NCI-H345 treated with DMSO at 0.1 percent for 48 hours (cell line): ENCODE measurements around the gene CISD1.

ENCODE experiments used
- DNase-seq: peaks from one replicate; lab custom pipeline; 2025; ENCODE audit not compliant: unreplicated experiment; lab: John Stamatoyannopoulos, UW

Gene CISD1

DNA sequence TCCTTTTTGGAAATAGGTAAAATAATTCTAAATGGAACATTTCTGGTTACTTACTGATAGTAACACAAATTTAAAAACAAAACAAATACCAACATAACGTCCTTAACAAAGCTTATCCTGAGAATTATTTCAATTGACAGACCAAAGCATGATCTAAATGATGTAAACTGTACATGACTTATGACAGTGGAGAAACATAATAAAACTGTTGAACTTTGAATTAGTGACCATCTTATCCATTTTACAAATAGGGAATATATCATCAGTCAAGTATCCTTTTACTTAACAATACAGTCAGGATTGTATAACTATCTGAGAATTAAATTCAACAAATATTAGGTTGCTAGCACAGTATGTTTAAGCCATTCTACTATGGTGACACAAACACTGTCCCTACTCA, 3.7 kb upstream of the CISD1 start:
- no peak for DNase-seq

DNA sequence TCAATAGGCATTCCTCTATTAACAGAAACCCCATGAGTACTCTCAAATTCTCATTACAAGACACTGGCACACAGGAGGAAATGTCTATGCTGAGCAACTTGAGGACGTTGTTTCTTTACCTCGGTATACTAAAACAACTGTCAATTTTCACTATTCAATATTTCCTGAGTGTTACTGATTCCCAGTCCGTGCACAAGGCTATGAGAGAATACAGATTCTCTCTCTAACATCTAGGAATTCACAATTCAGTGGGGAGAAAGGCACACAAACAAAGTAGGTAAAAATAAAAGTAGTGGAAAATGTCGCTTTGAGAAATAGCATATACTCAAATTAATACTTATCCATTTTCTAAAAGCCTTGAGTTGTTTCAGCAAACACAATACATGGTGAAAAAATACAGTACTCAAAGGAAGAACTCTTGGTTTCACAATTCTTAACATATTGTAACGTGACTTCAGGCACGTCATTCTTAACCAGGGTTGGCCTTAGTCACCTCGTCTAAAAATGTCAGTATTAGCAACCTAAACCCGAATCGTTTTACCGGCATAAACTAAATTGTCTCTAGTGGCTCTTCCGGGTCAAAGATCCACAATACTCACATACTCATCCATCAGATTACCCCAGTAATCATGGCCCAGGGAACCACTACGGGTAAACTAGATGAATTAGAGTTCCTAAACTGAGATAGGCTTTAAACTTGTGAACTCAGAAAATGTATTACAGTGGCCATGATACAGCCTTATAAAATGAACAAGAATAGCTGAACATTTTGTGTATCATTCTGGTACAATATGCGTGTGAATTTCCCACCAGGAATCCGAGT, 2.7 kb upstream of the CISD1 start:
- DNase-seq, result no peak

DNA sequence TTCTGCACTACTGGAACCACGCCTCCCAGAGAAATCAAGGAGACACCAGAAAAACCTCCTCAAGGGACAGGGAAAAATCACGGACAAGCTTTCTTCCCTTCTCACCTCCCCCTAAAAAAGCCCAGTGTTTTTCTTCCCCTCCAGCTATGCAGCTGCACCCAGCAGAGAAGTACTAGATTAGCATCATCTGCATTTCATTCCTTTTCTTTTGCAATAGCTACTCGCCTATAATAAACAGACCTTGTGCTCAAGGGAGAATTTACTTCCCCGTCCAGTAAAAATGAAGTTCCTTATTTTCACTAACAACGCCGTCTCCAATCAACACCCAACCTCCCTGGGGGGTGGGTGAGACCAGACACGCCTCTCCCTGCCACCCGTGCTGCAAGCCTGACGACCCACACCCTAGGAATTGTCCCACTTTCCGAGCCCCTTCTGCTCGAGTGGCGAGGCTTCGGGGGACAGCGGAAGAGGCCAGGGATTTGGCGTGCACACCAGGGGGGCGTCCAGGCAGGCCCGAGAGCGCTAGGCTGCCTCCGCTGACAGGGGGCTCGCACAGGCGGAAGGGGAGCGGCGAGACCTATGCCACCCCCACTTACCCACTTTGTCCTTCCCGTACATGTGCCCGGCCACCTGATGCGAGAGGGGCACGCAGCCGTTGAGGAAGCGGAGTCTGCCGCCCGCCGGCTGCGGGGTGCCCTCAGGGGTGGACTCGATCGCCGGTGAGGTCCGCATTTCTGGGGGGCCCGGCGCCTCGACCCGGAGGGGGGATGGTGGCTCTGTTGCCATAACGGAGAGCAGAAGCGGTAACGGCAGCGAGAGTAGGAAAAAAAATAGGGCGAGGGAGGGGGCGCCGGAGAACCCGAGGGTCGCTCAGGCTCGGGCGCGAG, 1.9 kb upstream of the CISD1 start:
- no peak for DNase-seq

DNA sequence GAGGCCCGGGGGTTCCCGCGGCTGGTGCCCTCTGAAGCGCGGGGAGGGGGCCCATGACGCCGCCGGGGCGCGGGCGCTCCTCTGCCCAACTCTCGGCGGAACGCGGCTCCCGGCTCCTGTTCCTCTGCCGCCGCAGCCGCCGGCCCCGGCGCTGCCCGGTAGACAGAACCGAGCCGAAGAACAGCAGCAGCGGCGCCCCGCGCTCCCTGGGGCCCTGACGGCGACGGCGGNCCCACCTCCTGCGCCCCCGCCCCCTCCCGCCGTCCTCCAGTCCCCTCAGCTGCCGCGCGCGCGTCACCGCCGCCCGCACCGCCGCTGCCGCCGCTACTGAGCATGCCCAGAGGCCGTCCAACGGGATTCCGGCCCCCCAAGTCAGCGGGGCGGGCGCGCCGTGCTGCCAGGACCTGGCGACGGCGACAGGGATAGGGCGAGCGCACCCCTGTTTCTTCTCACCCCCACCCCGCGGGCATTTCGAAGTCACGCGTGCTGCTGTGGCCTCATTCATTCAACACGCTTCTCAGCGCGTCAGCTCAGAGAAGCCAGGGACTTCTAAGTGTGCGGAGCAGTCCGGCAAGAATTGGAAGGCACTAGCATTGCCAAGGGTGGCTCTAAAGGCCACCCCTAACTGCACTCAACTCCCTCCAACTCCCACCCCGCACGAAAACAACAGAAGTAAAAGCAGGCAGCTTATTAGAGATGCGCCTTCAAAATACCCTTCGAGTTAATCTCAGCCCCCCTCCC, 1.1 kb upstream of the CISD1 start, which contains the start of gene IPMK:
Gene IPMK, minus strand, starts transcription at position 182 of the 741 bp plus-strand sequence. CDS start 283 bp downstream, outside the sequence.
- DNase-seq, result peak; percentile 65

DNA sequence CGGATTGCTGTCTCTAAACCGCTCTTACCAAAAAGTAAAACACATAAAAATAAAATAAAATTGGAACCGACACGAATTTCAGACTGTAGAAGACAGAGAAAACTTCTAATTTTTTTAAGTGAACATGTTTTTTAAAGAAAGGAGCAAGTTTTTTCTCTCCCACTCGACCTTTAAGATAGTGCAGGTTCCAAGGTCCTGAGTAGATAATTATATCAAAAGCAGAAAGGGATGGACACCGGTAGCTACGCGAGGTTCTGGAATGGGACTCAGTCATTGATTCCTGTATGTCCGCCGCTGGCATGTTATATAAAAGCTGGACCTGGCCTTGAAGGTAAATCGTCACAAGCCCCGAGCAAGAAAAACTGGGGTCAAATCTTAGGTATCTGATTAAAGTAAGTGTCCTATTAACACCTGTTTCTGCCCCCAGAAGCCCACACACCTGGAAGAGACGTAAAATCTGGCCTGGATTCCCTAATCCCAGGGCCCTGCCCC, 462 bp upstream of the CISD1 start:
- no peak for DNase-seq

DNA sequence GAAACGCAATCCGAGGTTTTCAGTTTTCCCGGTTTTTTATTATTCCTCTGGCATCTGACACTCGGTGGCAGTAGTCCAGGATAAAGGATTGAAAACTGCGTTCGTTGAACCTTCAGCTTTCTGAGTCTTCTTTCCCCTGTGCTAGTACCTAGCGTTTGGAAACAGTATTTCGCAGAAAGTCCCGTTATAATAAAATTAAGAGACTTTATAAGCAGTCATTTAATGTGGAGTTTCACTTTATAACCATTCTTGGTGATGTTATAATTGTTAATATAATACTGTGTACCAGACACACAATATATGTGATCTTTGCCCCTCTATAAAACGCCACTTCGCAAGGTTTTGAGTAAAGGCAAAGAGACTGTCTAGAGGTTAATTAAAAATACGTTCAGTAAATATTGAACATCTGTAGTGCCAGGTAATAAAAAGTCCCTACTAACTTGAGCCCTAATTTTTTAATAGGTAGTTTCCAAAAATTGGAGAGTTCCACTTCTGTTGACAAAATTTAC, 874 bp downstream of the CISD1 start:
- DNase-seq, result no peak

DNA sequence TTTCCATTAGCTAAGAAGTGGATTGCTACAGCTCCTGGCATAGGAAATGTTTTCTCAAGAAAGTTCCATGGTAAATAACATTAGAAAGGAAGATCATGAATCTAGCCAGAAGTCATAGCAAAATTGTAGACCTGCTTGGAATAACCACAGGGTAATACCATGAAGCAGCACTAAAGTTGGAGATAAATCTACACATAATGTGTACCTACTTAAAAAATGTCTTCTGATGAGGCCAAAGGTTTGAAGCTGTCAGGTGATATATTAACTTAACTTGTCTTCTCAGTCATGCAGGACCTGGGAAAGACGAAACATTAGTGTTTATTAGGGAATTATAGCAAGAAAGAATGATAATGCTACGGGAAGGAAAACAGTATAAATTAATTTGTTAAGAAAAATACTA, 6.3 kb downstream of the CISD1 start:
- DNase-seq, result no peak

DNA sequence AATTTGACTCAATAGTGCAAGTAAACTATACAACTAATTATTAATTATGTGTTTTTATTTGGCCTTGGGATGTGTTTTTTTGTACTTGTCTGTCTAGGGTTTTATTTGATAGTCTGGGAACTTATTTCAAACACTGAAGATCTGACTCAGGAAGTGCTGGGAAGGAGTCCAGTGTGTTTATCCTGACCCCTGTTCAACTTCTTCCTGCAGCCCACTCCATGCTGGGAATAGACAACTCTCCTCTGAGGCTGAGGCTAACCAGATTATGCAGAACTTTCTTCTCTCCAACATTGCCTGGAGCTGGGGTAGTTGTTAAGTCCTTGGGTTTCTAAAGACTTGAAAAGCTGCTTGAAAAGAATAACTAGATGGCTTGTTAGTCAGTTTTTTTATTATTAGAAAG, 6.9 kb downstream of the CISD1 start:
- DNase-seq, result no peak

DNA sequence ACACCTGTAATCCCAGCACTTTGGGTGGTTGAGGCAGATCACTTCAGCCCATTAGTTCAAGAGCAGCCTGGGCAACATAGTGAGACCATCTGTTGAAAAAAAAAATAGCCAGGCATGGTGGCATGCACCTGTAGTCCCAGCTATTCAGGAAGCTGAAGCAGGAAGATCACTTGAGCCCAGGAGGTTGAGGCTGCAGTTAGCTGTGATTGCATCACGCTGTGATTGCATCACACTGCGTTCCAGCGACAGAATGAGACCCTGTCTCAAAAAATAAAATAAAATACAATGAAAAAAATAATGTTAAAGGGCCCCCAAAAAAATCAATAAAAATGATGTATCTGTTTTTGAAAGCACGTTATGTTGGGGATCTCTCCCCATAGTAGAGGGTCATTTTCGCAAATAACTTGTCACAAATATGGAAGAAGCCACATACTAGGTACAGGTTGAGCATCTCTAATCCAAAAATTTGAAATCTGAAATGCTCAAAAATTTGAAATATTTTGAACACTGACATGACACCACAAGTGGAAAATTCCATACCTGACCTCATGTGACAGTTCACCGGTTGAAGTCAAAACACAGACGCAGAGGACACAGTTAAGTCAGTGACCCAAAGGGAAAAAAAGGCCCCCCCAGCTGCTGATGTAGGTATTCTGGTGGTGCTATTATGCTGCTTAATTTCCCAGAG, 9.5 kb downstream of the CISD1 start:
- DNase-seq, result no peak

DNA sequence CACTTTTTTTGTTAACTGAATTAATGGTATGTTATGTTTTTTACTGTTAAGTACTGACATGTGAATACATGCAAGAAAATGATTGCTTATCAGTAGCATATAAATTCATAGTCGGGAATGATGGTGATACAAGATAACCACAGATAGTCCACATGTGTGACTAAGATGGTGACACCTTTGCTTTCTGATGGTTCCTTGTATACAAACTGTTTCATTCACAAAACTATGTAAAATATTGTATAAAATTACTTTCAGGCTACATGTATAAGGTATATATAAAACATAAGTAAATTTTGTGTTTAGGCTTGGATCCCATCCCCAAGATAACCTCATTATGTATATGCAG, 10.0 kb downstream of the CISD1 start:
- no peak for DNase-seq

DNA sequence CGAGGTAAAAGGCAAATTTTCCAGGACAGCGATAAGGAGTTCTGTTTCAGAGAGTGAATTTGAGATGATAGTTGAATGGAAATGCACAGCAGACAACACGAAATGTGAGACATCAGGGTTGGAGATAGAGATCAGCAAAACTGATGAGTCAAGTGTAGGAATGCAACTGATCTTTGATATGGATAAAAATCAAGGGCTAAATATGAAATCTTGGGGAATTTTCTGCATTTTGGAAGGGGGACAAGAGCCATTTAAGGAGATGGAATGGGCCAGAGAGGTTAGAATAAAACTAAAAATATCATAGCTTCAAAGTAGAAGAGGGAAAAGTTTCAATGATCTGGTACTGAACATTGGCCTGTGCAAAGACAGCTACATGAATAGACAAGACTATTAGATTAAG, 11.5 kb downstream of the CISD1 start:
- DNase-seq, result no peak

DNA sequence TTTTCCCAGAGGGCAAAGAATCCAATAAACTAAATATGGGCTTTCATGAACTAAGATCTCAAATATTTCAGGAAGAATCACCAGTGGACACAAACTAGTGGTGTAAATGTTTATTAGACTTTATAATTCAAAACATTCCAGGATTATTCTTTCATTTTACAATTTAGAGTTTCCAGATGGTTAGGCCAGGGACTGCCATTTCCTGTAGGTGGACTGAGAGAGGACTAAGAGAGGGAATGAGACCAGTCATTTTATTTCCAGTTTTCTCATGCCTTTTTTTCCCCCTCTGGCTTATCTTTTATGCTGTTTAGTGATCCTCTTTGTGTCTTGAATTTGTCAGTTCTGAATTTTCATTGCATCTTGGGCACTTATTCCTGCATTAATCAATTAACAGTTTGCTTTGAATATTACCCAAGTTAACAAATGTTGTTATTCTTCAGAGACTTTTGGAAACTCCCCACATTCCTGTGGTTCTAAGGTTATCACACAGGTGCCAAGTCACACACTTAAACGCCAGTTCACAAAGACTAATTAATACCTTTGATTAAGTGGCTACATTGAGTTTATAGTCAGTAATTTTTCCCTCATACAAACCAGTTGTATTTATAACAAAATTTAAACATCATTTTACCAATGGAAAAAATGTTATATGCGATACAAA, 12.3 kb downstream of the CISD1 start:
- no peak for DNase-seq

DNA sequence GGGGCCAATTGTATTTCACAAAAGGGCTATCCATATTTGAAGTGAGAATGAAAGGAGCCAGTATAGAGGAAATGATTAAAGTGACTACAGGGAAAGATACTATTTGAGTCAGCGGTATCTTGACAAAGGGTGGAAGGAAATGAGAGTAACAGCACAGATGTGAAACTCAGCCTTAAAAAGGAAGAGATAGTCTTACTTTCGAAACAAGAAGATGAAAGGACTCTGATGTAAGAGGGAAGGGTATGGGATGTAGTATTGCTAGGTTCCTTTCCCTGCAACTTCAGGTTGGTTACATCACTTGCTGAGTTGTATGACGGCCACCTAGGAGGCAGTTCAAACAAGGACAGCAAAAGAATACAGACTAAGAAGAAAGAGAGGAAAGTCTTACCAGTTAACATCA, 13.7 kb downstream of the CISD1 start:
- no peak for DNase-seq

DNA sequence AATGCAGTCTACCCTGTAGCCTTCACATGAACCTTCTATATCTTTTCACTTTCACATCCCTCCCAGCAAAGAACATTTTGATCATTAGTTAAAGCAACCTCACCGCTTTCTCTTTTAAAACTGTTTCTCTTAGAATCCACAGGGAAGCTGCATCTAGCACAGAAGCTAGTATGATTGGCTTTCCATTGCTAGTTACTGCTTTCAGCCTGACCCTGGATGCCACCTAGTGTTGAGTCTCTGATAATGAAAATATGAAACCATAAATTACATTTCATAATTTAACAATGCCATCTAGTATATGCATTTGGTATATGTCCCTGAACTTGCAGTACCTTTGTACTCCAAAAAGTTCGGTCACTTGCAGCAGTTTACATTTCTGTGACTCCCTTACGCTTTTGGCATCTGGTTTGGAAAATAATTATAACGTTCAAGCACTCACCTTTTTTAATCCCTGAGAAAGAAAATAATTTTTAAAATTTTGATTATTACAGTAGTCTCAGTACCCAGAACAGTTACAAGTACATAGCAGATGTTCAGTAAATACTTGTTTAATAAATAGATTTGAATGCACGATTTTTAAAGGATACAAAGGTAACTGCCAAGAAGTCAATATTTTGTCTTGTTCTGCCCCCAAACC, 22.7 kb downstream of the CISD1 start:
- DNase-seq, result peak; percentile 15

DNA sequence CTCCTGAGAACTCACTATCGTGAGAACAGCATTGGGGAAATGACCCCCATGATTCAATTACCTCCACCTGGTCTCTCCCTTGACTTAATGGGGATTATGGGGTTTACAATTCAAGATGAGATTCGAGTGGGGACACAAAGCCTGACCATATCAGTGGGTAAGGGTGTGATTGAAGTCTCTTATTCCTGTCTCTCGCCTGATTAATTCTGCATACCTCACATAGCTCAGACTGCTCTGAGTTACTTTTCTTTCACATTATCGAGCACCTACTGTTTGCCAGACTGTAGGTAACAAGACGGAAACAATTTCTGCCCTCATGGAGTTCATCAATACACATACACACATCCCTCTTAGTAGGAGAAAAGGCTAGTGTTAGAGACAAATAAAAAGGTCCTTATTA, 25.0 kb downstream of the CISD1 start:
- DNase-seq, result no peak

DNA sequence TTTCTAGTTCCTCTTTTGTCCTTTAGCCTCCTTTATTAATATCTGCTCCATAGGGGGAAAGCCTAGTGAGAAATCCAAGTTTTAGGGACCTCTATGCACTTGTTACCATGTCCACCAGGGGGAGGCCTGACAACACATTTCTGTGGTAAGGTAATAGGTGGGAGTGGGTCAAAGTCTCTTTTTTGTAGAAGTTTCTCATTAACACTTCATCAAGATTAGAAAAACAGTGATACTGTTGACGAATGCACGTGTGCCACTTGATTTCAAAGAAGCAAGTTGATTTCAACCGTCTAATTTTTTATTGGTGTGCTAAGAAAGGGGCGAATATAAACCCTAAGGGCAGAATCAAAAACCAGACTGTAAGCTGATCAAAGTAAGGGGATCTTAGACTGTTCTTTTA, 30.6 kb downstream of the CISD1 start:
- peak; percentile 0 for DNase-seq

DNA sequence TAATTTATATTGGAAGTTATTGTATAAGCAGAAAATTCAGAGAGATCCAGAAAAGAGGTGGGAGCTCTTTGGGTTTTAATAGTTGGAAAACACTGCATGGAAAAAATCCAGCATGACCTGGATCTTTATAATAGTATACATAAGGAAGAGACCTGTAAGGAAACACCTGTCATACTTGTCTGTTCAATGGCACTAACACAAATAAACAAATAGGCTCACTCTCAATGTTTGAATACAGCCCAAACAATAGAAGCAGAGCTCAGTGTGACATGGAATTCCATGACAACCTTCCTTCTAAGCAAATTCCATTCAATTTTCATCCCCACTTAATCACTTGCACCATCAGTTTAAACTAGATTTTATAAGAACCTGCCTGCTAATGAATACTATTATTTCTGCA, 31.7 kb downstream of the CISD1 start:
- peak; percentile 25 for DNase-seq

DNA sequence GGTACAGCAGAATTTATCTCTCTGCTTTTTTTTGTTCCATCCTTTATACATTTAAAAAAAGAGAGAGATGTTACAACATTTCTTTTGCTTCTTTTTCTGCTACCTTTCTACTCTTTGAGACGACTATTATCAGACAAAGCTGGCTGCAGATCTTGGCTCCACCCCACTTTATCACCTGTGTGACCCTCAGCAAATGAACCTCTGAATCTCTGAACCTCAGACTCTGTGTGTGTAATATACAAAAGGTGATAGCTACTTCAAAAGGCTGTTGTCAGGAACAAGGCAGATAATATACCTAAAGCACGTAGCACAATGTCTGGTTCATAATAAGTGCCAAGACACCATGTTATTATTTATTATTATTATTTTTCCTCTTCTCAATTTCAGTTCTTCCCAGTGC, 33.3 kb downstream of the CISD1 start:
- no peak for DNase-seq

DNA sequence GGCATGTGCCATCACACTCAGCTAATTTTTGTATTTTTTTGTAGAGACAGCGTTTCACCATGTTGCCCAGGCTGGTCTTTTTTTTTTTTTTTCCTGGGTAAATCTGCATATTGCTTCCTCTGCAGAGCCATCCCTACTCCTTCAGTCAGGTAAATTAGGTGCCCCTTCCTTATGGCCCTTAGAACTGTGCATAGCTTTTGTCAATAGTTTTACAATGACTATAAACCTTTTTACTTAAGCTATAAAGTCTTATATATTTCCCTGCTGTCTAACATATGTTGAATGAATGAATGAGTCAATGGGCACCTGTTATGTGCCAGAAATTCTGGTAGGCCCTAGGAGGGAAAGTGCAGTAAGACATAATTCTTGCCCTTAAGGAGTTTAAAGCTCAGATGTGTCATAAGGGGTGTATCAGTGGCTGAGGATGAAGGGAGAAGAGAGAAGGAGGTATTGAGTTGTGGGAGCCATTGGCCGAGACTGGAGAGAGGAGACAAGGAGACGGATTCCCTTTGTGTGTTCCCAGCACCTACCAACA, 35.2 kb downstream of the CISD1 start:
- no peak for DNase-seq
